ENCODE data around the gene FGD1.
"Not testable (repeated sequence)": the region's sequence is repeated elsewhere in the genome, so short reads cannot be mapped to it uniquely, and the experiment has no call there.

FGD1 gene

GRCh38 chrX:54495814-54496516 lies at the start of gene FGD1:
FGD1 (minus strand) TSS chrX:54496234; CDS start chrX:54495432, 802 bp downstream.
- peak; percentile 31 for DNase-seq

GRCh38 chrX:54542239-54542638 lies 46.2 kb upstream of the FGD1 start:
- not testable (repeated sequence) for DNase-seq

DNA sequence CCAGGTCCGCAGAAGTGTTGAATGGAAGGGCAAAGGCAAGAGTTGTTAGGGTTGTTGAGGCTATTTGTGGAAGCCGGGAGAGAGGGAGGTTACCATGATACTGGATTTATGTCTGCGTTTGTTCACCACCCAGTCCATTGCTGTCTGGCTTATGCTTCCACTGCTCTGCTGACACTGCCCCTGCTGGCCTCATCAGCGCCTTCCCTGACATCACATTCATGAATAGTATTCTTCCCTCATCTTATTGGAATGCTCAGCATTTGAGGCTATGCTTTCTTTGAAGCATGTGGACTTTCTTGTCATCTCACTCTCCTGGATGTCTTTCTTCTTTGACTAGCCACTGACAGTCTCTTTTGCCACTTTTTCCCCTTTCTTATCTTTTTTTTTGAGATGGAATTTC lies 44.3 kb upstream of the FGD1 start:
- DNase-seq = no peak

- no peak for DNase-seq
Observed at GRCh38 chrX:54534271-54534670, 38.2 kb upstream of the FGD1 start.

DNA sequence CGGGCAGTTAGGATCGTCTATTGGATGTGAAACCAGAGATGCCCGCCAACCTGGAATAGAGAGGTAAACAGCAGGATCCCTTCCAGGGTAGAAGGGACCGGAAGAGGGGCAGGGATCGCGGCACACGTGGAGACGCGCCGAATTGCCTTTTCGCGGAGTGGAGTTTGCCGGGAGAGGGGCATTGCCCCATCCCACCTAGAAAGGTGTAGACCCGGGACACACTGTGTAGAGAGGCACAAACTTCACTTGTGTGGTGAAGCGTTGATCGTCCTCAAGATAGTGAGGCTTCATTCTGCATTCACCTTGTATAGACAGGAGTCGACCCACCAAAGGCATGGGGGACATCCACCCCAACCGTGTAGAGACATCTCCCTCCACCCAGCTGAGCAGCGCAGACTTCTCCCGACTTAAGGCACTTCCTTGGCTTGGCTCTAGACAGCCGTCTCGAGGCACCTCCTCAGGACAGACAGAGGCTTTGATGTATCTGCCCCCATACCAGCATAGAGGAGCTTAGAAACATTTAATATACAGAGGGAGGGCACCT lies 34.4 kb upstream of the FGD1 start:
- DNase-seq = peak; percentile 5

- peak; percentile 91 for DNase-seq
Observed at GRCh38 chrX:54529552-54530356, 33.7 kb upstream of the FGD1 start, which contains the start of gene GNL3L. GNL3L (plus strand) TSS chrX:54530219; CDS start chrX:54532567, 2,348 bp downstream.

- no peak for DNase-seq
Observed at GRCh38 chrX:54529151-54529550, 33.1 kb upstream of the FGD1 start.

GRCh38 chrX:54509400-54509799 lies 13.4 kb upstream of the FGD1 start:
- DNase-seq = no peak

DNA sequence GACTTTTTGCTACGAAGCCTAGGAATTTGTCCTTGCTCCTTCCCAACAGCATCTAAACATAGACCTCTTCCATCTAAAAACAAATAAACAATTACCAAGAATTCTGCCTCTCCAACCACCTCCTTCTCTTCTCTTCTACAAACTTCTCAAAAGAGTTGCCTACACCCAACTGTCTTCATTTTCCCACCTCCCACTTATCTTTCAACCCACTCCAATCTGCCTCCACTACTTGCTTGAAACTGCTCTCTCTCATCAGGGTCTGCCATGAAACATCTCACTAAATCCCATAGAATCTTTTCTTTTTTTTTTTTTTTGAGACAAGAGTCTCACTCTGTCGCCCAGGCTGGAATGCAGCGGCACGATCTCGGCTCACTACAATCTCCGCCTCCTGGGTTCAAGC lies 902 bp upstream of the FGD1 start:
- no peak for DNase-seq

- no peak for DNase-seq
Observed at GRCh38 chrX:54496517-54496852, 451 bp upstream of the FGD1 start.

GRCh38 chrX:54494989-54495813 lies 833 bp downstream of the FGD1 start:
- DNase-seq = no peak

- DNase-seq = no peak
Observed at GRCh38 chrX:54494166-54494988, 1.7 kb downstream of the FGD1 start.

GRCh38 chrX:54492340-54492739 lies 3.7 kb downstream of the FGD1 start:
- DNase-seq = no peak

GRCh38 chrX:54489819-54490218 lies 6.2 kb downstream of the FGD1 start:
- not testable (repeated sequence) for DNase-seq

DNA sequence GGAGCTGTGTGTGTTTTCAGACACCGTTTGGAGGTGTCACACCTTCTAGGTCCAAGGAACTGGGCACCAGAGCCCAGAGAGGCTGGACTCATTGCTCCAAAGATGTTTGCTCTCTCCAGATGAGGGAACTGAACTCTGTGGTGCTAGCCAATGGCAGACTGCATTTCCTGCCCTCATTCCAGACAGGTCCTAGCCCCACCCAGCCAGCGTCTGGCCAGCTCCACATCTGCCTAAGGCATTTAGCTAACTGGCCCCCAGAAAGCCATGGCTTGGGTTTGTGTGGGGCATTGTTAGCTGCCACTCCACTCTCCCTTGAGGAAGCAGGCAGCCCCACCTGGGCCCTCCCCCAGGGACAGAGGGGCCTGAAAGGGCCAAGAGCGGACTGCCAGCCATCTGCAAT lies 11.4 kb downstream of the FGD1 start:
- DNase-seq = no peak

GRCh38 chrX:54483946-54484345 lies 12.1 kb downstream of the FGD1 start:
- DNase-seq = no peak

DNA sequence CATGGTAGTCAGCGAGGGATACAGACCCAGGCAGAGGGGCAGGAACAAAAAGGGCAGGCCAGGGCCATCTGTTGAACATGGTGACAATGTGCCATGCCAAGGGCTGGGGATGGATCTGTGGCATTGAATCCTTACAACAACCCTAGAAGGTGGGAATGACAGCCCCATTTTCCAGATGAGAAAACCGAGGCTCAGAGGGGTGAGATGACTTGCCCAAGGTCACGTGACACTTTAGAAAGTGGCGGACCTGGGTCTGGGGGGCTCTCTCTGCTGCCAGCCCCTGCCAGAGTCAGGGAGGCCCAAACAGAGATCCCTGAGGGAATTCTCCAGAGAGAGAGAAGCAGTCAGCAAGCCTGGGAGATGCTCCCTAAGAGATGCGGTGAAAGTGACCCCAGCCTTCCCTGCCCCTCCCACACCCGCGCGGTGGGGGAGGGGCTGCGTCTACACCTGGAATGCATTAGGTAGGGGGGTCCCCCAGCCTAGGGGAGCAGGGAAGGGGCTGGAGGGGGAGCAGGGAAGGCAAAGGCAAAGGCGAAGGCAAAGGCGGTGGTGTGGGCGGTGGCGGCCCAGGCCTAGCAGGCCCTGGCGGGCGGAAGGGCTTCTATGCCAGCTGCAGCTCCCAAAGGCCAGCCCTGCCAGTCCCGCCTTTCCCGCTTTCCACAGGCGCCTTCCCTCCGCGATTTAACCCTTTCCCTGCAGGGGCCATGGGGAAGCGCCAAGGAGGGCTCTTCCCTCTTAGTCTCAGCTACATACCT lies 13.0 kb downstream of the FGD1 start:
- DNase-seq = no peak

DNA sequence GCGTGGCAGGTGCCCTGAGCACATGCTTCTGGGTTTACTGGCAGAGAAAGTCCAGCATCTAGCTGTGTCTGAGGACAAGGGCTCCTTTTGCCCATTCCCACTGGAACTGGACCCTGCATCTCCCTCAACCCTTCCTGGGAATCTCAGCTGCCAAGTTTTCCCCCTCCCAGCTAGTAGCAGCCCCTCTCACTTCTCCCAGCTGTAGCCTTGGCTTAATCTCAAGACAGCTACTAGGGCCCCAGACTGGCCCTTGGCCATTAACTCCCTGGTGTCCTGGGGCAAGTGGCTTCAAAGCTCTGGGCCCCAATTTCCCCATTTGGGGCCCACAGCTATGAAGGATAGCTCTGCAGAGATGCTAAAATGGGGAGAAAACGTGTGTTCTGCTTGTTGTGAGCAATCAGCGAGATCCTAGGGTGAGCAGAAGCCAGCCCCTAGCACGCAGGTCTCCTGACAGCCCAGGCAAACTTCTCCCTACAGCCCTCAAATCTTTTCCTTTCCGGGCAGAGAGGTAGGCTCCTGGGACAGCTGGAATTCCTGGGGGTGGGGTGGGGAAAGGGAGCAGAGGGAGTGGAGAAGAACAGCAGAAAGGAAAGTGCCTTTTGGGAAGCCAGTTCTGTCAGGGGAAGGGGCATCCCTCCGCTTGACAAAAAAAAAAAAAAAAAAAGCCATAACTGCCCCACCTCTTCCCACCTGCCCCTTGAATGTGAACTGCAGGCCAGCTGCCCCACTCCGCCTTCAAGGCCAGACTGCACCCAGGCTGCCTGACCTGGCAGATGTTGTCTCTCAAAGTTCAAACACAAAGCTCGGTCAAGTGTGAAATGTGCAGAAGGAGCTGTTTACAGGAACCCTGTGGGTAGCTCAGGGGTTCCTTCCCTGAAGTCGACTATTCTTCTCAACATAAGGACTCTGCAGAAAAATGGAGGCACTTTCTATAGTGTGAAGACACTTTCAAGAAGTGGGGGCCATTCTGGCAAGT lies 16.6 kb downstream of the FGD1 start:
- no peak for DNase-seq

GRCh38 chrX:54473993-54474859 lies 21.8 kb downstream of the FGD1 start:
- no peak for DNase-seq

Data from RPMI8226 (cell line).